ENCODE data around the gene ACTR2.

Gene ACTR2

DNA sequence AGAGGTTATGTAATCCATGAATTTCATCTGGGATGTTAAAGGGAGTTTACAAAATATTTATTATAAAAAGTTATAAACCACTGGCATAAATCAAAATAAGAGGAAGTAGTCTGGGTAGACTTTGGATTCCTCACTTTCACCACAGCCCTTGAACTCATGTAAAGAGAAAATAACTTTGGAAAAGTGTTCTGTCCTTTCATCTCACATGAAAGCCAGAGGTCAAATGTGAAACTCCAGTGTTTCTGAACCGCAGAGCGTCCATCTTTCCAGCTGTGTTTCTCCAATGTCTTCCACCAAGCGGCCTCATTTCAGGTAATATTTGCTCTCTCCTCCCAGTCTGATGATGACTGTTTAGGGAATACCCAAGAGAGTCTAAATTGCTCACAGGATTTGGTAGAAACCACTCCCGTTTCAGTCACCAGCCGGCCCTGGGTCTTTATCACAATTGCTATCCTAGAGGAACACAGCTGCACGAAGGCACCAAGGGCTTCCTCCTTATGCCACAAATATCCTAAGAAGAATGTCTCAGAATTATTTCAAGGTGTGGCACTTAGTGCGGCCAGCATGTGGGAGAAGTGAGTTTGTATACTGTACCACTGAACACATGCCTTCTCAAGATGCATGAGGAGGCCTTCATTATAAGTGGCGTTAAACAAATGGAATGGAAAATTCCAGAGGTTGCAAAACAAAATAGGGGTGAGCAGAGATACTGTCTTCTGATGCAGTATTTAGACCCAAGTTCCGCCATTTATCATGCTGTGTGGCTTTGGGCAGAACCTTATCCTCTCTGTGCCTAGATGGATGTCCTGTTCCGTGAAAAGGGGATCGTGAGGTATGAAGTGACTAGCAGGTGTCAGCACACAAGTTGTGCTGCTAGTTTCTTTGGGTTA, 63.8 kb downstream of the ACTR2 start:
- no peak overlapping the region for H3K9ac ChIP-seq
- no peaks in the 10 kb centered on the region for H3K27me3 ChIP-seq (ENCODE audit: insufficient read depth, low read depth)
- no peak overlapping the region for H3K27ac ChIP-seq
- H3K36me3 ChIP-seq (ENCODE audit: insufficient read depth) = no peaks in the 10 kb centered on the region
- H3K4me1 ChIP-seq (ENCODE audit: low read depth, poor library complexity, severe bottlenecking) = no peaks in the 10 kb centered on the region
- TF ChIP-seq, protein P1, sequence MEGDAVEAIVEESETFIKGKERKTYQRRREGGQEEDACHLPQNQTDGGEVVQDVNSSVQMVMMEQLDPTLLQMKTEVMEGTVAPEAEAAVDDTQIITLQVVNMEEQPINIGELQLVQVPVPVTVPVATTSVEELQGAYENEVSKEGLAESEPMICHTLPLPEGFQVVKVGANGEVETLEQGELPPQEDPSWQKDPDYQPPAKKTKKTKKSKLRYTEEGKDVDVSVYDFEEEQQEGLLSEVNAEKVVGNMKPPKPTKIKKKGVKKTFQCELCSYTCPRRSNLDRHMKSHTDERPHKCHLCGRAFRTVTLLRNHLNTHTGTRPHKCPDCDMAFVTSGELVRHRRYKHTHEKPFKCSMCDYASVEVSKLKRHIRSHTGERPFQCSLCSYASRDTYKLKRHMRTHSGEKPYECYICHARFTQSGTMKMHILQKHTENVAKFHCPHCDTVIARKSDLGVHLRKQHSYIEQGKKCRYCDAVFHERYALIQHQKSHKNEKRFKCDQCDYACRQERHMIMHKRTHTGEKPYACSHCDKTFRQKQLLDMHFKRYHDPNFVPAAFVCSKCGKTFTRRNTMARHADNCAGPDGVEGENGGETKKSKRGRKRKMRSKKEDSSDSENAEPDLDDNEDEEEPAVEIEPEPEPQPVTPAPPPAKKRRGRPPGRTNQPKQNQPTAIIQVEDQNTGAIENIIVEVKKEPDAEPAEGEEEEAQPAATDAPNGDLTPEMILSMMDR (conservative IDR thresholded peaks at IDR 0.05; ENCODE audit: low read depth, low read length) = no peak
- H3K79me2 ChIP-seq (ENCODE audit: insufficient read depth, low read depth) = no peaks in the 10 kb centered on the region
- no peak overlapping the region for H3K4me2 ChIP-seq
- H2AFZ ChIP-seq (ENCODE audit: low read depth) = no peak overlapping the region
- no peaks in the 10 kb centered on the region for H4K20me1 ChIP-seq (ENCODE audit: insufficient read depth)
- H3K4me3 ChIP-seq (IDR thresholded peaks at IDR 0.05; ENCODE audit: insufficient read depth, low read depth, low read length) = no peak overlapping the region

DNA sequence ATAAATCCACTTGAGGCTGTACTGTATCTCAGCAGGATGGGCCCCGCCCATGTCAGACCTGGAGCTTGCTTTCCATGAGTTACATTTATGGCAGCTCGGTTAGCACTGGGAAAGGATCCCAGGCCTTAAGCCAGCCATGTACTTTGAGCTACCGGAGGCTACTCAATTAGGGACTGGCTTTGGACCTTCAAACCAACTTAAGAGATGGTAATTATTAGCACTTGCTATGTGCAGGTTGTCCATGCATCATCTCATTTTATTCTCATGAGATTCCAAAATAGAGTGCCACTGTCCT, 64.4 kb downstream of the ACTR2 start:
- no peak overlapping the region for H2AFZ ChIP-seq (ENCODE audit: low read depth)
- H3K9ac ChIP-seq = no peak overlapping the region
- H3K4me3 ChIP-seq (IDR thresholded peaks at IDR 0.05; ENCODE audit: insufficient read depth, low read depth, low read length) = no peak overlapping the region
- no peaks in the 10 kb centered on the region for H3K36me3 ChIP-seq (ENCODE audit: insufficient read depth)
- no peak overlapping the region for H3K4me2 ChIP-seq
- TF ChIP-seq, protein P1 (conservative IDR thresholded peaks at IDR 0.05; ENCODE audit: low read depth, low read length) = no peak
- H3K27ac ChIP-seq = no peak overlapping the region
- H3K4me1 ChIP-seq (ENCODE audit: low read depth, poor library complexity, severe bottlenecking) = peaks cover 5% of the 10 kb centered on the region
- no peaks in the 10 kb centered on the region for H3K27me3 ChIP-seq (ENCODE audit: insufficient read depth, low read depth)
- no peaks in the 10 kb centered on the region for H4K20me1 ChIP-seq (ENCODE audit: insufficient read depth)
- no peaks in the 10 kb centered on the region for H3K79me2 ChIP-seq (ENCODE audit: insufficient read depth, low read depth)

DNA sequence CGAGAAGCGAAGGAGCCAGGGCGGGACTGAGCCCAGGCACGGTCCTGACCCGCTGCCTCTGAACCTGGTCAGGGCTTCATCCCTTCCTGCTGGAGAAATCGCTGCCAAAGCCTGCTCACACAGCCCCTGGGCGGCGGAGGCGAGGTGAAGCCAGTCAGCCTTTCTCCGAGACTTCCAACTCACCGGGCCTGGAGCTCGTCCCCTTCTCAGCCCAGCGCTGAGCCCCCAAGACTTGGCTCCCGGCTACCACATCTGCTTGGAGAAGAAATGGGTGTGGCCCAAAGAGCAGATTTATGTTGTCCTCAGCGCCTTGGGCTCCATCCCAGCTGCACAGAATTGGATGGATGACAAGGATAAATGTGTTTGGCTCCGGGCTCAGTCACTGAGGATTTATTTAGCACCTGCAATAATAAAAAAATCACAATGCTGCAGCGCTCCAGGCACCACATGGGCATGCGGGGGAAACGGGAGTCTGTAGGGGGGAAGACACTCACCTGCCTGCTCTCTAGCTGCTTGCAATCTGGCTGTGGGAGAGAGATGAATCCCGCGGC, 64.9 kb downstream of the ACTR2 start:
- H3K4me2 ChIP-seq = no peak overlapping the region
- H4K20me1 ChIP-seq (ENCODE audit: insufficient read depth) = no peaks in the 10 kb centered on the region
- no peak overlapping the region for H3K9ac ChIP-seq
- no peaks in the 10 kb centered on the region for H3K27me3 ChIP-seq (ENCODE audit: insufficient read depth, low read depth)
- no peaks in the 10 kb centered on the region for H3K79me2 ChIP-seq (ENCODE audit: insufficient read depth, low read depth)
- H3K4me1 ChIP-seq (ENCODE audit: low read depth, poor library complexity, severe bottlenecking) = peaks cover 6% of the 10 kb centered on the region
- TF ChIP-seq, protein P1 (conservative IDR thresholded peaks at IDR 0.05; ENCODE audit: low read depth, low read length) = no peak
- H3K36me3 ChIP-seq (ENCODE audit: insufficient read depth) = no peaks in the 10 kb centered on the region
- H3K27ac ChIP-seq = no peak overlapping the region
- no peak overlapping the region for H2AFZ ChIP-seq (ENCODE audit: low read depth)
- no peak overlapping the region for H3K4me3 ChIP-seq (IDR thresholded peaks at IDR 0.05; ENCODE audit: insufficient read depth, low read depth, low read length)

DNA sequence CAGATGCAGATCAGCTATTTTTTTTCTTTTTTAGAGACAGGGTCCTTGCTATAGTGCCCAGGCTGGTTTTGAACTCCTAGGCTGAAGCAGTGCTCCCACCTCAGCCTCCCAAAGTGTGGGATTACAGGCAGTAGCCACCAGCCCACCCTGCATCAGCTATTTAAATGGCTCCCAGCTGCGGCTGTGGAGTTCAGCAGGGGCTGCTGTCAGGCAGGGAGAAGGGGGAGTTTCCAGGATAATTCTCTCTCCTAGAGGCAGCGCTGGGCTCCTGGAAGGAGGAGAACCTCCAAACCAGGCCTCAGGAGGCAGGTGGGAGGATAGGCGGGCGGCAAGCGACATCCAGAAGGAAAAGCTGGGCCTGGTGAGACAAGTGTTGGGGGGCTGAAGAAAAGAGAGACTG, 65.7 kb downstream of the ACTR2 start:
- no peaks in the 10 kb centered on the region for H3K27me3 ChIP-seq (ENCODE audit: insufficient read depth, low read depth)
- H2AFZ ChIP-seq (ENCODE audit: low read depth) = no peak overlapping the region
- TF ChIP-seq, protein P1 (conservative IDR thresholded peaks at IDR 0.05; ENCODE audit: low read depth, low read length) = no peak
- H3K27ac ChIP-seq = no peak overlapping the region
- H3K79me2 ChIP-seq (ENCODE audit: insufficient read depth, low read depth) = no peaks in the 10 kb centered on the region
- peaks cover 9% of the 10 kb centered on the region for H3K4me1 ChIP-seq (ENCODE audit: low read depth, poor library complexity, severe bottlenecking)
- H4K20me1 ChIP-seq (ENCODE audit: insufficient read depth) = no peaks in the 10 kb centered on the region
- H3K36me3 ChIP-seq (ENCODE audit: insufficient read depth) = no peaks in the 10 kb centered on the region
- H3K9ac ChIP-seq = no peak overlapping the region
- H3K4me2 ChIP-seq = no peak overlapping the region
- no peak overlapping the region for H3K4me3 ChIP-seq (IDR thresholded peaks at IDR 0.05; ENCODE audit: insufficient read depth, low read depth, low read length)
